ENCODE results near the gene RTL5.

The RTL5 gene

GRCh38 chrX:72079607-72080006 is 52.1 kb downstream of the RTL5 start:
- H3K4me2 ChIP-seq: peak overlapping the region in 8 of 11 experiments; percentile 6 to 76 (median 68); a peak in 14 of 22 replicates
- no peak for TF ChIP-seq Cebpa-rat (IDR thresholded peaks at IDR 0.05)
- H3K36me3 ChIP-seq: no peaks in the 10 kb centered on the region
- H4K20me1 ChIP-seq: no peaks in the 10 kb centered on the region; a peak in 4 of 22 replicates
- H3K27me3 ChIP-seq: peaks cover 32 to 99% (median 88%) of the 10 kb centered on the region in 11 experiments
- no peak overlapping the region; a peak in 1 of 20 replicates for H3K4me3 ChIP-seq
- H3K4me1 ChIP-seq: peaks cover 0 to 45% (median 29%) of the 10 kb centered on the region in 10 experiments; a peak in 13 of 20 replicates
- peak overlapping the region in 3 of 11 experiments; percentile 29 to 48 (median 39); a peak in 2 of 22 replicates for H3K9ac ChIP-seq
- peak overlapping the region in 6 of 11 experiments; percentile 18 to 74 (median 50); a peak in 10 of 22 replicates for H3K27ac ChIP-seq
- no peaks in the 10 kb centered on the region for H3K9me3 ChIP-seq (replicated peaks in 1 of 11)

GRCh38 chrX:72078411-72078810 is 53.3 kb downstream of the RTL5 start:
- Histone ChIP-seq H3K9ac (no peak overlapping the region), H3K4me2 (peak overlapping the region in 6 of 11 experiments; percentile 23 to 76 (median 72); a peak in 12 of 22 replicates), H3K4me1 (peaks cover 0 to 45% (median 29%) of the 10 kb centered on the region in 10 experiments; a peak in 13 of 20 replicates), H3K36me3 (no peaks in the 10 kb centered on the region), H3K27ac (no peak overlapping the region), H3K27me3 (peaks cover 43 to 99% (median 89%) of the 10 kb centered on the region in 11 experiments), H4K20me1 (no peaks in the 10 kb centered on the region; a peak in 3 of 22 replicates), H3K9me3 (replicated peaks in 1 of 11) (no peaks in the 10 kb centered on the region), H3K4me3 (no peak overlapping the region)
- no peak for TF ChIP-seq Cebpa-rat (IDR thresholded peaks at IDR 0.05)

Measured in BLaER1 treated with 17β-estradiol and CSF1 and Interleukin-3, amounts not matched to agents 10 nM and 100 nM (cell line).